Spleen (tissue), 7 donors: Measurements from ENCODE around the gene ERBB4.

Source experiments
- CTCF ChIP-seq, 11 experiments: fragments of 200-600 bp in 7 of 11; fragments of 450-650 bp in 4 of 11; sonication (generic) in 4 of 11; IDR thresholded peaks in 8 of 11; conservative IDR thresholded peaks in 3 of 11; 1 replicate in 7 of 11; 2 replicates in 4 of 11; pipeline versions ENCODE4 v1.4.0 to v1.8.0; 2016 to 2021; ENCODE audit warnings: antibody characterized with exemption in 11 of 11, inconsistent platforms in 4 of 11, mild to moderate bottlenecking in 1 of 11
- POLR2A ChIP-seq, 3 donors: fragments of 450-650 bp; IDR thresholded peaks; one replicate each; pipeline ENCODE4 v1.5.1; 2017; ENCODE audit warnings: antibody characterized with exemption in 3 of 3, mild to moderate bottlenecking in 1 of 3
- donor health status: DM: no; HTN: no; CAD: no; lungs with moderate emphysema.
- donor health status: DM: no; HTN: no; CAD: no.
- donor health status: DM: no; HTN: no; CAD: no.

GRCh38 chr2:211494085-211494484 lies 1044.5 kb downstream of the ERBB4 start:
- TF ChIP-seq CTCF (IDR thresholded peaks at IDR 0.05 in 8 of 11, conservative IDR thresholded peaks at IDR 0.05 in 3 of 11): no peak
- TF ChIP-seq POLR2A (IDR thresholded peaks at IDR 0.05): no peak
